ENCODE results near the gene CAP1. TPM values are rescaled to one million over a fixed set of nuclear protein-coding genes. Genes with fewer than 3 reads are reported as not detected.

The CAP1 gene
- total and polyA plus RNA-seq, 10 of the 15 experiments (the other 5 are each of a cell fraction or from before 2014, with no cell fraction given): 360 to 500 (median 431) TPM

DNA sequence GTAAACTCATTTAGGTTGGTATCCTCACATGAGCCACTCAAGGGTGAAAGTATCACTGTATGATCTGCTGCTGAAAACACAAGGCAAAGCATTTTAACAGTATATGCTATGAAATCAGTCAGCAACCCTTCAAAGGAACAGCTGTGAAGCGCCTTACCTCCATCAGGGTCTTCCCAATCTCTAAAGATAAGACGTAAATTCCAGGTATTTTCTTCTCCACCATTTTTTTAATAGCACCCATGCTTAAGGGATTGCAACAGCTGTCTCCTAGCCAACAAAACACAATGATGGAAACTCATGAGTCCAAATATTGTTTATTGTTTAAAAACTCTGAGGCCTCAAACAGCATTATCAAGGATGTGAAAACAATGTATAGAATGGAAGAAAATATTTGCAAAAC, 51.7 kb downstream of the CAP1 start:
- Histone ChIP-seq H3K79me2 (ENCODE audit: control insufficient read depth, insufficient read depth, low read length) (peaks cover 6% of the 10 kb centered on the region), H3K36me3 (ENCODE audit: control insufficient read depth in 2 of 2, insufficient read depth in 2 of 2, low read length in 1 of 2) (peaks cover 1 to 10% of the 10 kb centered on the region in 2 experiments), H2AFZ (ENCODE audit: control insufficient read depth, low read depth, low read length) (no peak overlapping the region), H3K9ac (ENCODE audit: control insufficient read depth, insufficient read depth, low read length) (no peak overlapping the region), H3K27ac (ENCODE audit: control insufficient read depth, insufficient read depth) (no peak overlapping the region), H3K9me3 (replicated peaks; ENCODE audit: control insufficient read depth, insufficient read depth, low read length) (no peaks in the 10 kb centered on the region), H3K4me1 (ENCODE audit: control insufficient read depth, insufficient read depth, low read length) (no peaks in the 10 kb centered on the region), H3K27me3 (replicated peaks in 1 of 2; ENCODE audit: control insufficient read depth in 2 of 2, insufficient read depth in 2 of 2, low read length in 1 of 2) (no peaks in the 10 kb centered on the region), H3K4me3 (no peak overlapping the region), H3K4me2 (ENCODE audit: control insufficient read depth, insufficient read depth) (no peak overlapping the region), H4K20me1 (ENCODE audit: control insufficient read depth, insufficient read depth) (no peaks in the 10 kb centered on the region)
- RAD21 ChIA-PET (ENCODE audit: unreplicated experiment): interaction anchor here (0.7 kb wide), 1 partner anchor 14 kb away, joined by 3 read pairs; no protein-coding TSS in a partner anchor
- no peak for FAIRE-seq
- TF ChIP-seq SMAD1 (IDR thresholded peaks at IDR 0.05; ENCODE audit: low read depth, partially characterized antibody) (no peak), SRF (IDR thresholded peaks at IDR 0.05; ENCODE audit: low read depth in 2 of 2, low read length in 2 of 2) (no peak), HDGF (IDR thresholded peaks at IDR 0.05) (no peak), JUNB (IDR thresholded peaks at IDR 0.05) (no peak), MEF2B (IDR thresholded peaks at IDR 0.05; ENCODE audit: partially characterized antibody, poor library complexity, severe bottlenecking) (no peak), PAX5 (IDR thresholded peaks at IDR 0.05; ENCODE audit: borderline replicate concordance, low read depth, low read length) (no peak), NR2C1 (IDR thresholded peaks at IDR 0.05) (no peak), CREB1 (IDR thresholded peaks at IDR 0.05; ENCODE audit: low read depth) (no peak), SUZ12 (IDR thresholded peaks at IDR 0.05; ENCODE audit: unreplicated experiment) (no peak), ZSCAN29 (IDR thresholded peaks at IDR 0.05) (no peak), WRNIP1 (IDR thresholded peaks at IDR 0.05; ENCODE audit: borderline replicate concordance, low read depth, low read length) (no peak), BACH1 (IDR thresholded peaks at IDR 0.05; ENCODE audit: borderline replicate concordance) (no peak), TARDBP (IDR thresholded peaks at IDR 0.05; ENCODE audit: borderline replicate concordance) (no peak), RAD21 (IDR thresholded peaks at IDR 0.05; ENCODE audit: insufficient read depth, low read depth, low read length) (no peak), ETV6 (conservative IDR thresholded peaks at IDR 0.05 in 1 of 2, IDR thresholded peaks at IDR 0.05 in 1 of 2; ENCODE audit: borderline replicate concordance in 1 of 2, low read depth in 1 of 2) (no peak), BRCA1 (IDR thresholded peaks at IDR 0.05; ENCODE audit: low read depth, low read length) (no peak)
- TF ChIP-seq, protein P1, sequence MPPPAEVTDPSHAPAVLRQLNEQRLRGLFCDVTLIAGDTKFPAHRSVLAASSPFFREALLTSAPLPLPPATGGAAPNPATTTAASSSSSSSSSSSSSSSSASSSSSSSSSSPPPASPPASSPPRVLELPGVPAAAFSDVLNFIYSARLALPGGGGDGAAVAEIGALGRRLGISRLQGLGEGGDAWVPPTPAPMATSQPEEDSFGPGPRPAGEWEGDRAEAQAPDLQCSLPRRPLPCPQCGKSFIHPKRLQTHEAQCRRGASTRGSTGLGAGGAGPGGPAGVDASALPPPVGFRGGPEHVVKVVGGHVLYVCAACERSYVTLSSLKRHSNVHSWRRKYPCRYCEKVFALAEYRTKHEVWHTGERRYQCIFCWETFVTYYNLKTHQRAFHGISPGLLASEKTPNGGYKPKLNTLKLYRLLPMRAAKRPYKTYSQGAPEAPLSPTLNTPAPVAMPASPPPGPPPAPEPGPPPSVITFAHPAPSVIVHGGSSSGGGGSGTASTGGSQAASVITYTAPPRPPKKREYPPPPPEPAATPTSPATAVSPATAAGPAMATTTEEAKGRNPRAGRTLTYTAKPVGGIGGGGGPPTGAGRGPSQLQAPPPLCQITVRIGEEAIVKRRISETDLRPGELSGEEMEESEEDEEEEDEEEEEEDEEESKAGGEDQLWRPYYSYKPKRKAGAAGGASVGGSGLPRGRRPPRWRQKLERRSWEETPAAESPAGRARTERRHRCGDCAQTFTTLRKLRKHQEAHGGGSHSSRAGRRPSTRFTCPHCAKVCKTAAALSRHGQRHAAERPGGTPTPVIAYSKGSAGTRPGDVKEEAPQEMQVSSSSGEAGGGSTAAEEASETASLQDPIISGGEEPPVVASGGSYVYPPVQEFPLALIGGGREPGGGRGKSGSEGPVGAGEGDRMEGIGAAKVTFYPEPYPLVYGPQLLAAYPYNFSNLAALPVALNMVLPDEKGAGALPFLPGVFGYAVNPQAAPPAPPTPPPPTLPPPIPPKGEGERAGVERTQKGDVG (CRISPR knock-in tag; IDR thresholded peaks at IDR 0.05): no peak
- TF ChIP-seq, protein P2, sequence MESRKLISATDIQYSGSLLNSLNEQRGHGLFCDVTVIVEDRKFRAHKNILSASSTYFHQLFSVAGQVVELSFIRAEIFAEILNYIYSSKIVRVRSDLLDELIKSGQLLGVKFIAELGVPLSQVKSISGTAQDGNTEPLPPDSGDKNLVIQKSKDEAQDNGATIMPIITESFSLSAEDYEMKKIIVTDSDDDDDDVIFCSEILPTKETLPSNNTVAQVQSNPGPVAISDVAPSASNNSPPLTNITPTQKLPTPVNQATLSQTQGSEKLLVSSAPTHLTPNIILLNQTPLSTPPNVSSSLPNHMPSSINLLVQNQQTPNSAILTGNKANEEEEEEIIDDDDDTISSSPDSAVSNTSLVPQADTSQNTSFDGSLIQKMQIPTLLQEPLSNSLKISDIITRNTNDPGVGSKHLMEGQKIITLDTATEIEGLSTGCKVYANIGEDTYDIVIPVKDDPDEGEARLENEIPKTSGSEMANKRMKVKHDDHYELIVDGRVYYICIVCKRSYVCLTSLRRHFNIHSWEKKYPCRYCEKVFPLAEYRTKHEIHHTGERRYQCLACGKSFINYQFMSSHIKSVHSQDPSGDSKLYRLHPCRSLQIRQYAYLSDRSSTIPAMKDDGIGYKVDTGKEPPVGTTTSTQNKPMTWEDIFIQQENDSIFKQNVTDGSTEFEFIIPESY (IDR thresholded peaks at IDR 0.05): no peak
- WGBS (ENCODE audit: insufficient coverage, insufficient replicate concordance, low lambda C conversion rate, missing lambda C conversion rate): 100% methylated on average over 2 of the region's 2 CpGs
- in situ Hi-C loops (cut with MboI) (no loop called here), intact Hi-C loops (cut with micrococcal nuclease; ENCODE audit: unreplicated experiment) (loop anchor here (10.0 kb wide), 1 partner anchor 313 kb away; no protein-coding TSS in a partner anchor)
- POLR2A ChIA-PET: no interaction called here
- SMC1A ChIA-PET (ENCODE audit: uncharacterized antibody, unreplicated experiment): interaction anchor here (2.0 to 2.3 kb wide), 2 partner anchors 52 to 246 kb away, joined by 8 to 10 read pairs; no protein-coding TSS in a partner anchor
- BruUV-seq (replicated peaks): no TSS peak
- ATAC-seq: no peak
- CTCF ChIA-PET: interaction anchor here (20.0 kb wide), 1 partner anchor 247 kb away, joined by 271 read pairs; no protein-coding TSS in a partner anchor
- DNase-seq (ENCODE audit: low read depth, low spot score): no peak
